Pons (tissue), 1 donor: ENCODE results near the gene PIGP.
"Not testable (repeated sequence)": the region's sequence is repeated elsewhere in the genome, so short reads cannot be mapped to it uniquely, and the experiment has no call there.

Experiments used
- DNase-seq: peaks from one replicate; pipeline ENCODE4 v3.0.0-alpha.2; 2016; ENCODE audit warnings: low spot score

PIGP gene

DNA sequence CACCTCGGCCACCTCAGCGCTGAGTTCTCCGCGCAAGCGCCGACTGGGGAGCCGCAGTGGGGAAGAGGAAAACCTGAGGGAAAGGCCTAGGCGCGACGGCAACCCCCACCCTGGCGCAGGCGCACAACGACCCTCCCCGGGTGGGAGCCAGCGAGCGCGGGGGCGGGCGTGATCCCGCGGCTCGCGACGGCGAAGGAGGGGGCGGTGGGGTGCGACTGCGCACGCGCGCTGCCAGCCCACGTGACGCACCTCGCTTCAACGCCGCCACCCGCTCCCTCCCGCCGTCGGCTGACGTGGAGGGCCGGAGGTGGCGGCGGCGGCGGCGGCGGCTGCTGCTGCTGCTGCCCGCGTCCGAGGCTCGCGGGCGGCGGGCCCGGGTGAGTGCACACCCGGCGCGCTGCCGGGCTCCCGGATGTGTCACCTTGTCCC, at the start of gene PIGP, which contains the start of gene TTC3:
Gene PIGP (minus strand): TSS at position 84 of the 429 bp plus-strand sequence. CDS start 556 bp downstream, outside the sequence.
Gene TTC3 (plus strand): TSS at position 267 of the 429 bp plus-strand sequence. CDS start 14,004 bp downstream, outside the sequence.
- peak; percentile 93 for DNase-seq

DNA sequence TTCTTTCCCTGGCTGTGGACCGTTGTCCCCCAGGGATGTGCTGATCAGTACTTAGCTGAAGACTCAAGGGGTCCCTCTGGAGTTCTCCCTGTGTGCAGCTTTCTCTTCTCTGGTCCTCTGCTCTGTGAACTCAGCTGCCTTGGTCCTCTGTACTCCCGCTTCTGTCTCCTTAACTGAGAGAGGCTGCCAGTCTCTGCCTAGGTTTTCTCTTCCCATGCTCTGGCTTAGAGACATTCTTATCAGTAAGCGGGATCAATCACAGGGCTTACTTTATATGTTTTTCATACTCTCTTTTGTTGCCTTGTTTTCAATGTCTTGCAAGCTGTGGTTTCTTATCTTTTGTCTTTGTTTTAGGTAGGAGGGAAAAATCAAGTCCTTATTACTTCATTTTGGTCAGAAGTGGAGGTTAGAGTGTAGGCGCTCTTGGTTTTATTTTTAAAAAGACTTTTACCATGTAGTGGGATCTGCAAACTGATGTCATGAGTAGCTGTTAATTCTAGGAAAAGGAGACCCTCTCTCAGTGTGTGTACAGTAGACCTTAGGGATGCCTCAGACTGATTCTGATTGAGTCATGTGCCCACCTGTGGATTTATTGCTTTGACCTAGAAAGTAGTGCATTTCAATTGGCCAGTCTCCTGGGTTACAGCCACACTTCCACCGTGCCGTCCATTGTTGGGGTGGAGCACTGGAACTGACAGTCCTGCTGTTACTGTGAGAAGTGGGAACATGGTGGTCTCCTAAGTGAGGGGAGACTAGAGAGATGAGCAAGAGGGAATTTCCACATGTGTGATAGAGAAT, 46.7 kb upstream of the PIGP start:
- no peak for DNase-seq

DNA sequence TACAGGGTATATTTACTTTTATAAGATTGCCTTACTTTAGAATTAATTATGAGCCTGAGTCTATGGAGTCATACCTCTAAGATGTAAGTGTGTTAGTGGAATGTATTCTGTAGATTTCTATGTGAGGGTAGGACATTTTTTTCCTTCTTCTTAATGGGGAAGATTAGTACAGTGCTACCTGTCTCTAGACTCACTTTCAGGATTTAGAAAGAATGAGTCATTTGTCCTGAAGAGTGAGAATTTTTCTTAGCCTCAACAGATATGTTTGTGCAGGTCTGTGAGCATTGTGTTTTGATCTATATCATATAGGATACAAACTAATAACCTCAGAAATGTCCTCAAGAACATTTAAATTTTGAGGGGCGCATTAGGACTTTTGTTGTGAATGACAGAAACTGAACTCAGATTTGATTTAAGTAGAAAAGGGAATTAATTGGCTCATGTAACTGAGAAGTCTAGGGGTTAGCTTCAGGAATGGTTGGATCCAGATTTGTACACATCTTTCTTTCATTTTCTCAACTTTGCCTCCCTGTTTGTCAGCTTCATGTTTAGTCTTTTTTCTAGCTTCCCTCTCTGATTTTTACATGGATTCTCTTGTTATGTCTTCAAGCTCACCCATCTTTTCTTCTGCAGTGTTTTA, 45.4 kb upstream of the PIGP start:
- DNase-seq = no peak

DNA sequence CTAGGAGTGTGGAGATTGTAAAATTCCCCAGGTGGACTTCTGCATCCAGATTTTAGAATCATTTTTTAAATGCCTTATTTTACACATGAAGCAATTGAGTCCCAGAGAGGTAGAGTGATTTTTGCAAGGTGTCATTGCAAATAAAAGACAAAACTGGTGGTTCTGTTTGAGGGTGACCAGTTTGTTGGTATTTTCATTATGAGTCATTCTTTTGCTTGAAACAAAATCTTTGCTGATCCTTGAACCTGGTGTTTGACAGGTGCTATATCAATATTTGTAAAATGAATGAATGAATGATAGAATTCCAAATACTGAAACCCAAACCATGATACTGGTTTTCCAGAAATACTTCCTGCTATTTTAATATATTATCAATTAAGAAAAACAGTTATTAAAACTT, 44.3 kb upstream of the PIGP start:
- no peak for DNase-seq

DNA sequence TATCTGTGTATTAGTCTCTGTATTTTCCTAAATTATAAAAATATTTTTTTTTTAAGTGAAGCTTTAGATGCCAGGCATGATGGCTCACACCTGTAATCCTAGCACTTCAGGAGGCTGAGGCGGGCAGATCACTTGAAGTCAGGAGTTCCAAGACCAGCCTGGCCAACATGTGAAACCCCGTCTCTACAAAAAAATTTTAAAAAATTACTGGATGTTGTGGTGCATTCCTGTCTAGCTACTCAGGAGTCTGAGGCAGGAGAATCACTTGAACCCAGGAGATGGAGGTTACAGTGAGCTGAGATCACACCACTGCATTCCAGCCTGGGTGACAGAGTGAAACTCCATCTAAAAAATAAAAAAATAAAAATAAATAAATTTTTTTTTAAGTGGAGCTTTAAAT, 43.6 kb upstream of the PIGP start:
- DNase-seq = not testable (repeated sequence)

DNA sequence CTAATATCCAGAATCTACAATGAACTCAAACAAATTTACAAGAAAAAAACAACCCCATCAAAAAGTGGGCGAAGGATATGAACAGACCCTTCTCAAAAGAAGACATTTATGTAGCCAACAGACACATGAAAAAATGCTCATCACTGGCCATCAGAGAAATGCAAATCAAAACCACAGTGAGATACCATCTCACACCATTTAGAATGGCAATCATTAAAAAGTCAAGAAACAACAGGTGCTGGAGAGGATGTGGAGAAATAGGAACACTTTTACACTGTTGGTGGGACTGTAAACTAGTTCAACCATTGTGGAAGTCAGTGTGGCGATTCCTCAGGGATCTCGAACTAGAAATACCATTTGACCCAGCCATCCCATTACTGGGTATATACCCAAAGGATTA, 41.4 kb upstream of the PIGP start:
- not testable (repeated sequence) for DNase-seq

DNA sequence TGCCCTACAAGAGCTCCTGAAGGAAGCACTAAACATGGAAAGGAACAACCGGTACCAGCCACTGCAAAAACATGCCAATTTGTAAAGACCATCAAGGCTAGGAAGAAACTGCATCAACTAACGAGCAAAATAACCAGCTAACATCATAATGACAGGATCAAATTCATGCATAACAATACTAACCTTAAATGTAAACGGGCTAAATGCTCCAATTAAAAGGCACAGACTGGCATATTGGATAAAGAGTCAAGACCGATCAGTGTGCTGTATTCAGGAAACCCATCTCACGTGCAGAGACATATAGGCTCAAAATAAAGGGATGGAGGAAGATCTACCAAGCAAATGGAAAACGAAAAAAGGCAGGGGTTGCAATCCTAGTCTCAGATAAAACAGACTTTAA, 38.2 kb upstream of the PIGP start:
- not testable (repeated sequence) for DNase-seq

DNA sequence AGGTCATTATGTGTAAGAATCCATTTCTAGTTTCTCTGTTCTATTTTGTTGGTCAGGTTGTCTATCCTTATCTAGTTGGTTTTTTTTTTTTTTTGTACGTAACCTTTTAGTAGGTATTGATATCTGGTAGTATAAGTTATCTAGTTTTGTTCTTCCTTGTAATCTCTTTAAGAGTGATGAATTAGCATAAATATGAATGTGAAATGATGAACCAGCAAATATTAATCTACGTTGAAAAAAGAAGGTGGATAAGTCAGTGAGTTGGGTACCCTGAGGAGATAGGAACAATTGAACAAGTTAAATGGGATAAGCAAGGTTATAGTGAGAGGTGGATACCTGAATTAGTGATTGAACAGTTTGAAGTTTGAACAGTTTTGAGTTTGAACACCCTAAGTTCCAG, 34.1 kb upstream of the PIGP start:
- DNase-seq = no peak

DNA sequence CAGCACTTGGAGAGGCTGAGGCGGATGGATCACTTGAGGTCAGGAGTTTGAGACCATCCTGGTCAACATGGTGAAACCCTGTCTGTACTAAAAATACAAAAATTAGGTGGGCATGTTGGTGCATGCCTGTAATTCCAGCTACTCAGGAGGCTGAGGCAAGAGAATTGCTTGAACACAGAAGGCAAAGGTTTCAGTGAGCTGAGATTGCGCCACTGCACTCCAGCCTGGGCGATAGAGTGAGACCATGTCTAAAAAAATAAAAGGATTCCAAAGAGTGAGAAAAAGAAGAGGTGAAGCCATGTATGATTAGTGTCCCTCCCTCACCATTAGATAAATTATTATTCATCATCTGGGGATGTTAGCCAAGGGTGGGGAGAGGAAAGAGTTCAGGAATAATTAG, 29.9 kb upstream of the PIGP start:
- DNase-seq = not testable (repeated sequence)

DNA sequence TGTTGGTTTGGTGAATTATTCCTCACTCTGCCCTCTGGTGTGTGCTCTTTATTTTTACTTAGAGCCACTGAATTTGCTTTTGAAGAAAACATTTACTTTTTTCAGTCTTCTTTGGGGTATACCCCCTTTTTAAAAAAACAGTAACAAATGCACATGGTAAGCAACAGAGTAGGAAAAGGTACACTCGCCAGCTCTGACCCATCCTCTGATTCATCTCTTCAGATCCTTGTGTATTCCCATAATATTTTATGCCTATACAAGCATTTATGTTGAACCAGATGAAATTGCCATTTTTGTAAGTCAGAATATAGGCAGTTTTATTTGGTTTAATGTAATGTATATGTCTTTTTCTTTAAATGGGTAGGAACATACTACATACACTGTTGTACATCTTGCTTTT, 28.5 kb upstream of the PIGP start:
- no peak for DNase-seq

DNA sequence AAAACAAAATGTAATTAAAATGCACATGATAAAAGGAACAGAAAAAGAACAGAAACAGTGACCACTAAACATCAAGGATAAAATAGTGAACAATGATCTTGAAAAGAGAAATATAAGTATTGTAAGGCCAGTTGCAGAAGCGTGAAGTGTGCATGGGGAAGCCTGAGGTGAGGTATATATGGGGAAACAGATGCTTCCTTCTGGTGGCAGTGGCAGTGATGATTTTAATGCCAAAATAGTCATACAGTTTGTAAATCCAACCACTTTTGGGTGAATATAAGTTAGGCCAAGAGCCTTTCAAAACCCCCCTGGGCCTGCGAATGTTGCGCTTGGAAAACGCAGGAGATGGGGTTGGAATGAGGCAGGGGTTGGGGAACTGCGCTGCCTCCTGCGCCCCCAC, 27.4 kb upstream of the PIGP start:
- no peak for DNase-seq

DNA sequence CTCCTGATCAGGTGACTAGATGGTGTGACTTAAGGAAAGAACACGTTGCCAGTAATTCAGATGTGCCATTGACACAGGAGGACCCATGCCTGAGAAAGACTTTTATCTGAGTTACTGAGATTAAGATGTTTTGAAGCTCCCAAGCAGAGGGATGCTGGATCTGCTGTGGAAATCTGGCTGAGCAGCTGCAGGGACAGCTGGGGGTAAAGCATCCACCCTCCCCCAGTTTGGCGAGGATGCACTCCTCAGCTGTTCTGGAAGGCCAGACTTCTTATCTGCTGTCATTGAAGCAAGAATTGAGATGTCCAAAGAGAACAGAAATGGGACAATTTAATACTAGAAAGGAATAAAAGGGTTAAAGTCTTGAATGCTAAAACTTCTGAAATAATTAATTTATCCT, 25.9 kb upstream of the PIGP start:
- no peak for DNase-seq

DNA sequence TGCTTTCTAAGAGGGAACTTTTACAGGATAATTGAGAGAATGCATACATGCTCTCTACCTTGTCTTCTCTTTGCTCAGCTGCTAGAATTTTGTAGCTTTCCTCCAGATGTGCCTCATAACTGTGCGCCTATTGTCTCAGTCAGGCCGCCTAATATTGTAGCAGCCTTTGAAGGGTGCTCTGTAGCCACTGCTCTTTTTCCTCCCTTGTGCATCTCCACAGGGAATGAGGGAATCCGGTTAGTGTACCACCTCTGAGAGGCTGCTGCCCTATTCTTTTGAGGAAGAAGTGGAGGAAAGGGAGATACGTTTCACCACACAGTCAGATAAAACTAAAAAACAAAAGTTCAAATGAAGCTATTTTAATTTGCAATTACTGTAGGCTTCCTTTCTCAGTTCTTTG, 22.9 kb upstream of the PIGP start:
- DNase-seq = no peak

DNA sequence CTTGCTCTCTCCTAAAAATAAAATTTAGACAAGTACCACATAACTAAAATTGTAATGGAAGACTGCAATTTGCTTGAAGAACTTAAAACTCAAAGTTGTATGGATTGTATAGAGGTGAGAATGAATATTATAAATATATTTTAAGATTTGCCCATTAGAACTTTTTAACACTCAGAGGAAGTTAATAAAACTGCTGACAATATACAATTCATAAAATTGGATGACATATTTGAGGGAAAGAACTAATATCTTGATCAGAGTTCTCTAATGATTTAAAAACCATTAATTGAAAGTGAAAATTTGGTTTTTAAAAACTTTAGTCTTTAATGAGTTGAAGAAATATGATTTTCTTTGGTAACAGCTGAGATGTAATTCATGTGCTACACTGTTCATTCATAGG, 21.1 kb upstream of the PIGP start:
- no peak for DNase-seq

DNA sequence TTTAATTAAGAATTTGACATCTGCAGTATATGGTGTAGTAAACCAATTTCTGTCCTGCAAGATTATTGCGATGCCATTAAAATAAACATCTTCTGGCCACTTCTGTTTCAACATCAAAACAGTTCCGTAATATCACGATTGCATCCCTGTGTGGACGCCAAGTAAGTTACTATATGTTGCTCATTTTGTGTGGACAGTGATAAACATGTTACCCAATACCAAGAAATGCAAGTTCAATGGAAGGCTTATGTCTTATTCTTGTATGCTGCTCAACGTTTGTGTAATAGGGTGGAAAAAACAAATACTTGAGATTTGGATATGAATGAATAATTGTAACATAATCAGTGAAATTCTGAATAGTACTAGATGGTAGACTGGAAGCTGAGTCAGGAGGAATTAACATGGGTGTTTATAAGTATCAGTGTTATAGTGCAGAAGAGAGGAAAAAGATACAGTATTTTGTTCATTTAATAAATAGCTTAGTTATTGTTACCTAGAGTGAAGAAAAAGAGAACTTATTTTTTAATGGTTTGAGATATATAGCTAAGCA, 15.4 kb upstream of the PIGP start:
- no peak for DNase-seq

DNA sequence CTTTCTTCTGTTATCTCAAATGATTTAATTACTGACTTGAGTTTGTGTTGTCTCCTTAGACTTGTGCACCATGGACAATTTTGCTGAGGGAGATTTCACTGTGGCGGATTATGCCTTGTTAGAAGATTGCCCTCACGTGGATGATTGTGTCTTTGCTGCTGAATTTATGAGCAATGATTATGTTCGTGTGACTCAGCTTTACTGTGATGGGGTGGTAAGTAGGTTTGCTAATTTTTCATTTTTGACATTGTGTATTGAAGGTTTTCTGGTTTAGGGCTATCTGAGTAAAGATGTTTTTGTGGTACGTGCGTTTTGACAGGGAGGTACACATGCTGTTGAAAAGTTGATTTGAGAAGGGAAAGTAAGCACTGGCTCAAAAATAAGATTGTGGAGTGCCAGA, 14.3 kb upstream of the PIGP start:
- DNase-seq = peak; percentile 48

DNA sequence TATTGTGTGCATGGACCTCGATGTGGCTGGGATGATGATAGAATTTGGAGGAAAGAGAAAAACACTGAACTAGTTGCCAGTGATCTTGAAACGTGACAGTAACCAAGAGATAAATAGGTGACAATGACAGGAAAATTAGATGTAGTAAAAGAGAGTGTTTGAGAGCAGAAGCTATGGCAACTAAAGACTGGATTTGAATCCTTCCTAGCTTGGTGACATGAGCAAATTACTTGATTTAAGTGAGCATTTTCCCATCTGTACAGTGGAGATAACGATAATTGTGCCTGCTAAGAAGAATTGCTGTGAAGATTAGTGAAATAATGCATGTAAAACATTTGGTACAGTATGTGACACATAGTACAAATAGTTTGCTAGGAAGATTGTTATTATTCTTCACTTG, 12.9 kb upstream of the PIGP start:
- DNase-seq = no peak

DNA sequence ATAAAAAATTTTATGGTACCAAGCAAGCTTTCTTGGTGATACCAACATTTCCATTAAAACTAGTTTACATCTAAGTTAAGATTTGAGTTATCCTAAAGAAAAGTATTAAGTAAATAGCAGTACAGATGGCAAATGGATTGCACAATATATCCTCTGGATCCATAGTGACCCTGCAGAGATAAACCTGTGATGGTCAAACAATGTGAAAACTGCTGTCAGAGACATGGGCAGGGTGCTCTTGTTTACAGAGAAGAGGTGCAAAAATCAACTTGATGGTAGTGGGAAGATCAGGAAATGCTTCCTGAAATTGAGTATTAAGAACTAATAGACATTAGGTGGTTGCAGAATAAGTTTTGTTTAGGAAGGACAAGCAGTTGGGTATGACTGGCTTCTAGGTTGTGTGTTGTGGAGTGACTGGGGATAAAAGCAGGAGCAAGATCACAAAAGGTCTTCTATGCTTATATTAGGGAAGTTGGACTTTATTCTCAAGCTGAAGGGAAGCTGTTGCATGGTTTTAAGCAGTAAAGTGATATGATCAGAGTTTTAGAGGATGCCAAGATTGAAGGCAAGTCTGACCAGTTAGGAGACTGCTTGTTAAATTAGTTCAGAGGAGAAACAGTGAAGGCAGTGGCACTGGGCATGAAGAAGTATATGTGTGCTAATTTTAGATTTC, 10.1 kb upstream of the PIGP start:
- no peak for DNase-seq

DNA sequence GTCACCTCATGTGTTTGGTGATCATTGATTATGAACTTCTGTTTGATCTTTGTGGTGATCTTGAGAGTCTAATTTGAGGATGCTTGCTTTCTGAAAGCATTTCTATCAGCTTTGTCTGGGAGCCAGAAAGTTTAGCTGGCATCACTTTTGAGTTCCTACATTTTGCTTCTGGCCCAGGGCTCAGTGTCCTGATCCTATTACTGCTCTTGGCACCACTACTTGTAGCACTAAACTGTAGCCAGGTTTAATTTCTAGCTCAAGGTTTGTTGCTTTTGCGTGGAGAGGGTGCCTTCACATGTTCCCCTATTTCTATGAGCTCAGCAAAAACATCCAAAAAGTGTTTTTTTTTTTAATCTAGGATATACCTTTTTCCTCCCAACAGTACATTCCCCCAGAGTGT, 9.5 kb upstream of the PIGP start:
- no peak for DNase-seq

DNA sequence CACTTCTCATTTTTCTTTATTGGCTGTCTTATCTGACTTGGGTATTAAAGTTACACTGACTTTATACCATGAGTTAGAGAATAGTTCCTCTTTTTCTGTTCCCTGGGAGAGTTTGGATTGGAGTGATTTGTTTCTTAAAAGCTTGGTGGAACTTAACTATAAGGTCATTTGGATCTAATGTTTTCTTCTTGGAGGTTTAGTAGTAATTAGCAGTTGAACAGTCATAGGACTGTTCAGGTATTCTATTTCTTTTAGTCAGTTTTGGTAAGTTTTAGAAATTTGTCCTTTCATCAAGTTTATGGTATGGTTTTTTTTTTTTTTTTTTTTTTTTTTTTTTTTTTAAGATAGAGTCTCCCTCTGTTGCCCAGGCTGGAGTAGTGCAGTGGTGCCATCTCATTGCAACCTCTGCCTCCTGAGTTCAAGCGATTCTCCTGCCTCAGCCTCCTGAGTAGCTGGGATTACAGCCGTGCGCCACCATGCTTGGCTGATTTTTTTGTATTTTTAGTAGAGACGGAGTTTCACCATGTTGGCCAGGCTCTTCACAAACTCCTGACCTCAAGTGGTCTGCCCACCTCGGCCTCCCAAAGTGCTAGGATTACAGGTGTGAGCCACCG, 6.4 kb upstream of the PIGP start:
- DNase-seq = no peak

DNA sequence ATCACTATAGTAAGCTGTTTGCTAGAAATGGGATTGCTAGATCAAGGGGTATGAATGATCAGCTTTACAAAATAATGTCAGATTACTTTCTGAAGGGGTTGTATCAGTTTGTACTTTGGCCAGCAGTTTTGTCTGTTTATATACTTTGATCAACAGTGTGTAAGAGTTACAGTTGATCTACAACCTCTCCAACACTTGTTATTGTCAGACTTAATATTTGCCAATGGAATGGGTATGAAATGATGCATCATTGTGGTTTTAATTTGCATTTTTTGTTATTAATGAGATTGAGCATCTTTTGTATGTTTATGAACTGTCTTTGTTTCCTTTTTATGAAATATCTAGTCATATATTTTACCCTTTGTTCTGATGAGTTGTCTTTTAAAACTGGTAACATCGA, 4.5 kb upstream of the PIGP start:
- DNase-seq = no peak
